G401 (cell line): ENCODE results near the gene HOXB2. TPM values are rescaled to one million over a fixed set of nuclear protein-coding genes. Genes with fewer than 3 reads are reported as not detected.

Experiments
- DNase-seq: peaks from one replicate; pipeline ENCODE4 v3.0.0-alpha.2; 2015; ENCODE audit warnings: low spot score
- in situ Hi-C: cut with HindIII; loops from 2 replicates; pipeline ENCODE4 v1.10.0; 2016; ENCODE audit warnings: low sequenced_read_pairs, mixed read lengths
- total RNA-seq: library from RNA; depleted of rRNA; stranded (reverse); fragments of >200 nt; shearing (Covaris generic); gene quantifications from 2 replicates; pipeline ENCODE4 v1.2.3, GENCODE V29; 2014

HOXB2 gene
- total RNA-seq, 1 experiment from 2014 or later = 19.7 TPM

DNA sequence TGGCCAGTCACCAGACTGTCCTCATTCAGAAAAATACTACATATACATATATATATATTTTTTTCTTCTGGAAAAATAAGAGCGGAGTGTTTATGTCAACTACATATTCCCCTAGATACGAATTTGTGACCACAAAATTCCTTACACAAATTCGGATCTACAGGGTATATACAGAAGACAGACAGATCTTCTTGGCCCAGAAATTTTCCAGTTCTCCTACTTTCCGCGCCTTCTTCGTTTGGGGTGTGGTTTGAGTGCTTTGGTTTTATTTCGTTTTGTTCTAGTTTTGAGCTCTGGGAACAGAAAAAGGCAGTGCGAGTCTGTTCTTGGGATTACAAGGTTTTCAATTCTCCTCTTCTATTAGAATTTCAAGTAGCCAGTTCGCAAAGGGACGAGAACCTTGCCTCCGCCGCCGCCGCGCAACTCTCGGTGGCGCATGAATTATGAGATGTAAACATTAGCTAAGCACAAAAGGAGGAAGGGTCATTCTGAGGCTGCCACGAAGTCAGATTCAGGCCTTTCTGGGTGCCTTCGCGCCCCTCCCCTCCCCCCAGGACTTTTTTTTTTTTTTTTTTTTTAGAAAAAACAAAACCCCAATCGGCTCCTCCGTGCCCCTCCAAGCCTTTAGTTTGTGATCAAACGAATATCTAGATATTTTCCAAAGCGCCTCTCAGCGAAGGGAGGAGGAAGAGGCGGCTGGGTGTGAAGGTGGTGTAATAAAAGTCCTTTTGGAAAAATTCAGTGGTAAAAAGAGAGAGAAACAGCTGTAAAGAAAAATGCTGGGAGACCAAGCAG is 35.0 kb upstream of the HOXB2 start:
- in situ Hi-C loops = no loop called here
- no peak for DNase-seq

DNA sequence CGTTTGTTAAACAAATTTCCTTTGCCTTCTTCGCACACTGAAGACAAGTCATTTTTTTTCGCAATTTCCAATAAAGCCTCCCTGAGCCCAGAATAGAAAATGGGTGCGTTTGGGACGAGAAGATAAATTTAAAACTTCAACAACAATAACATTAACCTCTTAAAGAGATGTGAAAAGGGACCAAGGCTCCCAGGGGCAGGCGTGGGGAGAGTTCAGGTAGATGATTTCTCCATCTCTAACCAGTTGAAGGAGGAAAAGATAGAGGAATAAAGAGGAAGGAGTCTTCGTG is 34.5 kb upstream of the HOXB2 start:
- DNase-seq = no peak

DNA sequence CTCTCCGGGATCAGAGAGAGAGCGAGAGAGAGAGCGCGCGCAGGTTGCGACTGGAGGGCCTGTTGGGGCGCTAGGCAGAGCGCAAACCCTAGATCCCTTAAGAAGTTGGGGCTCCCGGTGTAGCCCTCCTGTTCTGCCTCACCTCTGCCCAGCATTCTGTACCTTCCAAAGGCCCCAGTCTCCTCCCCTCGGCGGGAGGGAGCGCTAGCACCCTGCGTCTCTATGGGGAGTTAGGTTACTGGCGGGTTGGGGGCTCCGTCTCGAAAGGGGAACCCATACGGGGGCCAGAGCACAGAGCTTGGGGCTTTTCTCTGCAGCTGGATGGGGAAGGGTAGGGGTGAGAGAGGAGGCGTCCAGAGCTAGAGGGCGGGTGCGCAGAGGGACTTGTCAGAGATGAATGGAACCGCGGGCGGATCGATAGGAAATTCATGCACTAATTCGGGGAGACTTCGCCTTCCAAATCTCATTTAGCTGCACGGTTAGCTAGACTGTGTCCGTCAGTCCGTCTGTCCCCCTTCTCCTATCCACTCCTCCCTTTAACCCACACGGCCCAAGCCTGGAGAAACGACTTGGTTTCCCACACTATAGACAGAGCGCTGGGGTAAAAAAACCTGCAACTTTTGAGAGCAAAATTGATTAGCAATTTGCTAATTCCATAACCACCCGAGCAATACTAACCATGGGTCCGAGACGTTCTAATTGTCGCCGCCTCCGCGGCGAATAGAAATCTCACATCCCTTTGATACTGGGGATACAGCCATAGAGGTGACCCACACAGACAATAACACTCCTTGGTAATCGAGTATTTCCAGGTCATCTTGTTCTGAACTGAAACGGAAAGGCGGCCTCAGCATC is 33.9 kb upstream of the HOXB2 start:
- in situ Hi-C loops = no loop called here
- DNase-seq = no peak

More for the DNA sequence above, 34.5 kb upstream of the HOXB2 start:
- in situ Hi-C loops = no loop called here

DNA sequence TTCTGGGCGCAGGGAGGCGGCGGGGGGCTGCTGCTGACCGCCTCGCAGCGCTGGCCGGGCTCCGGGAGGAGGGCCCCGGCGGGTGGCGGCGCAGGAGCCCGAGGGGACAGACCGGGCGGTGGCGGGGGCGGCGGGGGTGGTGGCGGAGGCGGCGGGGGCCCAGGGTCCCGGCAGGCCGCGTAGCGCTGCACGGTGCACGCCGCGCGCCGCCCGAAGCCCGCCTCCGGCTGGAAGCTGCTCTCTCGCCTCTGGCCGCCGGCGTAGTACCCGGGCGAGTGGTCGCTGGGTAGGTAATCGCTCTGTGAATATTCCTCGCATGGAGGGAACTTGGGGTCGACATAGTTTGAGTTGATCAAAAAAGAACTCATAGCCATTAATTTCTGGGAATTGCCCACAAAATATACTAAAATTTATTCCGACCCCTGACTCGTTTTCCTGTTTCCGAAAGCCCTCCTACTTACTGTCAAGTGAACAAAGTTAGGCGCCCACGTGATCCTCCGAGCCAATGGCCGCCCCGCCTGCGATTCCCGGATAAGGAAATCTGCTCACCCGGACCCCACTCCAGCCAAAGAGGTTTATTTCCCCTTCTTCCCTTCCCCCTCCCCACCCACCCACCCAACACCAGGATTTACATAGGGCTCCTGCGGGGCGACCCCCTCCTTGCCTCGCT is 33.2 kb upstream of the HOXB2 start, which contains the start of gene HOXB4:
HOXB4 (minus strand) TSS at position 405 of the 670 bp plus-strand sequence; CDS start at position 374, 31 bp downstream.
- DNase-seq = no peak
- in situ Hi-C loops = no loop called here

DNA sequence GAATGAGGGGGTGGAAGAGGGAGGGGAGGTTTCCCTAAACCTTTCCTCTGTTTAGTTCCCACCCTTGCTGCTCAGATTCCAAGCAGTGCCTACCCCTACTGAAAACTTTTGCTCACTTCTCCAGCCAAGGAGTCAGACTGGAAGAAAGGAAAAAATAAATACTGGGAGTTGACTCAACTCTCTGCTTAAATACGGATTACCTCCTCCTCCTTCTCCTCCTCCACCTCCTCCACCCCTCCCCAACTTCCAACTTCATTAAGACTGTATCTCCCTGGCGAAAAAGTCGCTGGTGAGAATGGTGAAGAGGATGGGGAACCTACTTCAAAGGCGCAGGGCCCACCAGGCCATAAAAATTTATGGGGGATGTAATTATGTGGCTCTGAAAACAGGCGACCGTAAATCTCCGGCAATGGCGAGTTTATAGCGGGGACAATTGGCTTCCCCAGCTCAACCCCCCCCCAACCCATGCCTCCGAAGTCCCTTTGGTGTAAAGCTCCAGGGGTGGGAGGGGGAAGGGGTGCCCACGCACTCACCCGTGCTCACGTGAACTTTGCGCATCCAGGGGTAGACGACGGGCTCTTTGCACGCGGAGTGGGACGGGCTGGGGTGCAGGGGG is 32.5 kb upstream of the HOXB2 start:
- no peak for DNase-seq
- in situ Hi-C loops = no loop called here

DNA sequence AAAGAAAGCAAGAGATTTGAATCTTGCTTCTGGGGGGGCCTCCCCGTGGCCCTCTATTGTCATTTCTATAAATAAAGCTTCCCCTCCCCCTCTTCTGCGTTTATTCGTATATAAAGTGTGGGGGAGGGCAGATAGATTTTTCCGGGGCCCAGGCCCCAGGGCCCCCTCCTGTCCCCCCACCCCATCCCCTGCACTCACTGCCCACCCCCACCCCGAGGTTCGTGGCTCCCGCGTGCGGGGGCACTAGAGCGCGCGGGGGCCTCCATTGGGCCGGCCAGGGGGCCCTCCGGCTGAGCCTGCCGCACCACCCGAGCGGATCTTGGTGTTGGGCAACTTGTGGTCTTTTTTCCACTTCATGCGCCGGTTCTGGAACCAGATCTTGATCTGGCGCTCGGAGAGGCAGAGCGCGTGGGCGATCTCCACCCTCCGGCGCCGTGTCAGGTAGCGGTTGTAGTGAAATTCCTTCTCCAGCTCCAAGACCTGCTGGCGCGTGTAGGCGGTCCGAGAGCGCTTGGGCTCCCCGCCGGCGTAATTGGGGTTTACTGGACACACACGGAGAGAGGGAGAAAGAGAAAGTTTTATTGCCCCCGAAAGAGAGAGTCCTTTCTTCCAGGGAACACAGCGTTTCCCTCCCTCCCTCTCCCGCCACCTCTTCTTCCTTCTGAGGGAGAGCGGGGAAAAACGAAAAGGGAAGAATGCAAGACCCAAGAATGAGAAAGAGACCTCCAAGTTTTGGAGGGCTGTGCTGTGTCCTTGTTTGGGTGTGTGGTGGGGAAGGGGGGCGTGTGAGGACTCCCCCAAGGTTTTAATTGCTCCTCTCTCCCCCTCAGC is 31.8 kb upstream of the HOXB2 start:
- in situ Hi-C loops = no loop called here
- no peak for DNase-seq

DNA sequence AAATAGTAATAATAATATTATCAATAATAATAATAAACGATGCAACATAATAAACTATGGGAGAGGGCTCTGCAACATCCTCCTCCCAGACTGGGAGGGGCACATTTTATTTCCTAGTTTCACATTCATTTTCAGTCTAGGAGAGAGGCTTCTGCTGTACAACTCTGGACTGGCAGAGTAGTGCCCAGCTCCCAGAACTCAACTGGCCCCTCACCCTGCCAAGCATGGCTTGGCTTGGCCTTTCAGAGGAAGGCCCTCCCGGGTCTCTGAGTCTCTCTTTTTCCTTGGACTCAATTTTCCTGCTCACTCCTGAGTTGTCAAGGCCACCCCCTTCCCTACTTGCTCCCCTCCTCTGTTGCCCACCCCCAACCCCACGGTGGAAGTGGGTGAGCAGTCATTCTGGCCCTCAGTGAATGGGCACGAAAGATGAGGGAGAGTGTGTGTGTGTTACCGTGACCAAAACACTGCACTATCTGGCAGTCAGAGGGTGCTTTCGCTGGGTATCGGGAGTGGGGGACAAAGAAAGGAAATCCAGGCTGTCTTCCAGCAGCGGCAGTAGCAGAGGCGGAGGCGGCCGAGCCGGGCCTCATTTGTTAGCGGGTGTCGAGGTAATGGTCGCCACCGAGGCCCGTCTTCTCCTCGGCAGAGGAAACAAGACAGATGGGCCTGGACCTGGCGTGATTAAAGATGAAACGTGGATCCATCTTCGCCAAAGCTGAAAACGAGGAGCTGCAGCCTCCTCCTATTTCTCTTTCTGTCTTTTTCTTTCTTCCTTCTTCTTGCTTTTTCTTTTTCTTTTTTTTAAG is 31.0 kb upstream of the HOXB2 start:
- DNase-seq = no peak
- in situ Hi-C loops = no loop called here

DNA sequence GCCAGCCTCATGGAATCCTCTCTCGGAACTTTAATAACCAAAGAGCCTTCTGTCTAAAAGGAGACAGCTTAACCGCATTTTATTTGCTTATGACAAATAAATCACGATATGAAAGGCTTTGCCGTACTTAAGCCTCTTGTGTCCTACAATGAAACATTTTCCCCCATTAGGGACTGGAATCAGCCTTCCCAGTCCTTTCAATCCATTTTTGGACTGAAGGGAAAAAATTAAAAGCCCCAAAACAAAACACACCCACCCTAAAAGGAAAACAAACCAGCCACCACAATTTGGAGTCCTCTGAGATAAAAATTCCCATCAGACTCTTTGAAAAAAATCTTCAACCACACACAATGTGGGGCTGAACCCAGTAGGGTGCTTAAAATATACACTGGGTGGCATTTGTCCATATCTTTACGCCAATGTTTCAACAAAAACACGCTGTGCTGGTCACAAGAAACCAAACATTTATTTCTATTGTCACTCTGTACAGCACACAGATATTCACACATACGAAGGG is 30.2 kb upstream of the HOXB2 start:
- DNase-seq = no peak
- in situ Hi-C loops = no loop called here

DNA sequence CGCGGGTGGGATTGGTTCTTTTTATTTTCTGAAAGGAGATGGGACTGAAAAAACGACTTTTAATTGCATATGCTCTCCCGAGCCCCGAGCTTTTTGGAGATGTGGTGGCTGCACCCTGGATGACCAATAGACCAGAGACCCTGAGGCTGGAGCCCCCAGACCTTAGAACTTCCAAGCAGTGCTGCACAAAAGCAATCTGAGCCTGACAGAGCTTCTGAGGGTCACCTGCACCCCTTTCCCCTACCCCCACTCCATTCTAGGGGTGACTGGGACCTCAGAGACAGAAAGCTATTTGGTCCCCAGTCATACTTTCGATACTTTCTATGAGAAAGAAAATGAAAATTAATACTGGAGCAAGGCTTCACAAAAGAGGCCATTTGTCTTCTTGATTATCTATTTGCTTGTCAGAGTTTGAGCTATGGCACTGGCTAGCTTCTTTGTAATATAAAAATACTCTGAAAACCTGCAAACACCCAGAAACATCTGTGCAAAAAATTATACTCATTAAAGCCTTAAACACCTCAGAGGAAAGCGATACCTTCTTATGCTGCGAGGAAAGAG is 29.7 kb upstream of the HOXB2 start:
- in situ Hi-C loops = no loop called here
- DNase-seq = no peak

DNA sequence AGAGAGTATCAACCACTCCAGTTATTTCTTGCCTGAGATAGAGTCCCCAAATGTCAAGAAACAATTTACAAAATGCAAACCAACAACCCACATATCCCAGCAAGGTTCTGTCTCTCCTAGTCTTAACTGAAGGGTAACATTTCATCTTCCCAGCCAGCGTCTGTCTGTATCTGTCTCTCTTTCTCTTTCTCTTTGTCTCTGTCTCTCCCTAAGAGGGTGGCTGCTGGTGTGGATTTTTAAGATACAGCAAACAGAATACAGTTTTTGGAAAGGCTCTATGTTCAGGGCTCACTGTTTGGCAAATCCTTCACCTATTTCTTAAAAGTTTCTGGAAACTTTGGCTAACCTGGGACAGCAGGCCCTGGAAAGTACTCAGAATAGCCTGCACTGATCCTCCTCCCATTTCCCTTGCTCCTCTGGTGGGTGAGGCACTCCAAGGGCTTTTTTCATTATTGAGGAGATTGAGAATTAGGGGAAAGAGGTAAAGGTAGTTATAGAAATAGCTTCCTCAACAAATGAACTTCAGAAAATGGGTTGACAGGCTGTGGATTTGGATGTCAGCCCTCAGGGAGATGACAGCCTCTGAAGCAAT is 27.0 kb upstream of the HOXB2 start:
- DNase-seq = no peak
- in situ Hi-C loops = no loop called here

DNA sequence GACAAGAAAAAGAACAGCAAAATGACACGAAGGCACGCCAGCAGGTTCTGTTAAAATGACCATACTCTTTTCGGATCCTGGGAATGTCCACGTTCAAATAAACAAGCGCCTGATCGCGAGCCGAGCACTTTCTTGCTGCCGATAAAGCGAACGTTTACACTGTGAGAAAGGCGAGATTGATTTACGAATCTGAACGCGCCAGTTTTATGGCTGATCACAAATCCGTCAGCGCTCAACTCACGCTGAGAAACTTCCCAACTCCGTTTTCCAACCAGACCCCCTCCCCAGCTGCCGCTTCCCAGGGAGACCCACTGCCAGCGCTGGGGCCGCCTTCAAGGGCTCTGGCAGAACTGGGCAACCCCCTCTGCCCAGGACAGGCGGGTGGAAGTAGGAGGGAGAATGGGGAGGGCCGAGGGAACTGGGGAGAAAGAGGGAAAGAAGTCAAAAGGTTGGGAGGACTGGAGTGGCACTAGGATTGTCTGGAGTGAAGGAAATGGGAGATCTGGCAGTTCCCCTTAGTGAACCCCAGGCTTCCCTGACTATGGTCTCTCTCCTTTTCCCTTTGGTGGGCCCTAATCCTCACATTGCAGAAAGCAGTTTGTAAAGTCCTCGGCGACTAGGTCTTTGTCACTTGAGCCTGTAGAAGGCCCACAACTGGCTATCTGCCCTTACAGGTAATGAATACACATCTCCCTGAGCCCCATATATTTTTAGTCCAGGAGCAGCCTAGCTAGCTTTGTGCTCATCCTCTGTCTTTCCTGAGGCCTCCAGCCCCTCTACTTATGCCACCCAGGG is 26.3 kb upstream of the HOXB2 start:
- in situ Hi-C loops = no loop called here
- DNase-seq = no peak

DNA sequence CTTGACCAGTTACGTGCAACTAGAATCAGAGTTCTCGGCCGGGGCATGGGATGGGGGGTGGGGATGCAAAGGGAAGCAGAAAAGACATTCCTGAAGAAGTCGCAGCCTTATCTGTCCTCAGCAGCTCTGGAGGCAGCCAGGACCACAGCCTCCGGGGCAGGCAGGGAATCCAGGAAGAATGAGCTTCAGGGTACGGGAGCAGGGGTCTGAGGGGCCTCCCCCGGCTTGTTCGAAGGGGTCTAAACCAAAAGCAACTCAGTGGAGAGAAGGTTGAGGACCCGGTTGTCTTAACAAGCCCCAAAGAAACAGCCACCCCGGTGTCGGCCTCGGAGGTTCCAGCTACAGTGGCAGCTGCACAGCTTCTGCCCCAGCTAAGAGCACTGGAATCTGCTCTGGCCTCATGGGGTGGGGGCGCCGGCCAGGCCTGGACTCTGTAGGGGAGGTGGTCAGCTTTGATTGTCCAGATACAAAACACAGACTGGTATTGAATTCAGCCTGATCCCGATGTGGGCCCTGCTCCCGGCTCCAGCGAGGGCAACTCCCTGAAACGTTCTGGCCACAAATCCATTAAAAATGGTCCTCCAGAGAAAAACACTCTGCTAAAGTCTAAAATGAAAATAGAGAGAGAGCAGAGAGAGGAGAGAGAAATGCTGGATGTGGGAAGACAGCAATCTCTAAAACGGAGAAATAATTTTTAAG is 25.6 kb upstream of the HOXB2 start:
- DNase-seq = no peak
- in situ Hi-C loops = no loop called here

DNA sequence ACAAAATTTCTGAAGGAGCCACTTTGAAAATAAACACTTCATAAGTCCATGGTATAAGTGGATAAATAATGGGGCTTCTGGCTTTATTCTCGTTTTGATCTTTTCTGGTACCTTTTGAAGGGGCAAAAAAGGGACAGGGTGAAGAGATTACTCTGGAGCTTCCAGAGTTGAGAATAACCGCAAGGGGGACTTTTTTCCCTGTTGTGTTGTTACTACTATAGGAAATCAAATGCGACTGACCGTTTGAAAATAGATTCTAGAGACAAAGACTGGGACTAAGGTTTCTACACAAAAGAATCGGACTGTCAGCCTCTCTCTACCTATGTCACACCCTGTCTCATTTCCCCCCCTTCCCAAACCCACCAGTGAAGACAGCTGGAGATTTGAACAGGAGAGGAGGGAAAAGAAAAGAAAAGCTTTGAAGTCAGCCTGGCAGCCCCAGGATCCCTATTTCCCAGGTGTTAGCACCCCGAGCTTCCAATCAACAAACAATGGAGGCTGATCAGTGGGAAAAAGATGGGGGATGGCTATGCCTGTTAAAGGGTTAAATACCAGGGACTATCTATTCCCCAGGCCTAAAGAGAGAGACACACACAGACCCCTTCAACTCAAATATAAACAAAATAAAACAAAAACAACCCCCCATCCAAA is 24.9 kb upstream of the HOXB2 start:
- in situ Hi-C loops = no loop called here
- no peak for DNase-seq

DNA sequence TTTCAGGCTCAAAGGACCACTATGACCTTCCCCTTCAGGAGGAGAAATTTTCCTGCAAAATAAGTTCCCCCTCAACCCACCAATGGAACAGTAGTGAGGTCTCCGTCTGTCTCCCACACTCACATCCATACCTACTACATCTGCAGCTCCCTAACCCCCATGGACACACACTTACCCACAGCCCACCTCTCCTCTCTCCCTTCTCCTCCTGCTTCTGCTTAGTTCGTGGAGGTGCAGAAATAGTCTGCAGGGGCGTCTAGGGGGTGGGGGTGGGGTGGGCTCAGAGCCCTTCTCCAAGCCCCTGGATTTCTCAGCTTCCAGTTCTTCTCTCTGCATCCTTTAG is 24.3 kb upstream of the HOXB2 start:
- in situ Hi-C loops = no loop called here
- no peak for DNase-seq

DNA sequence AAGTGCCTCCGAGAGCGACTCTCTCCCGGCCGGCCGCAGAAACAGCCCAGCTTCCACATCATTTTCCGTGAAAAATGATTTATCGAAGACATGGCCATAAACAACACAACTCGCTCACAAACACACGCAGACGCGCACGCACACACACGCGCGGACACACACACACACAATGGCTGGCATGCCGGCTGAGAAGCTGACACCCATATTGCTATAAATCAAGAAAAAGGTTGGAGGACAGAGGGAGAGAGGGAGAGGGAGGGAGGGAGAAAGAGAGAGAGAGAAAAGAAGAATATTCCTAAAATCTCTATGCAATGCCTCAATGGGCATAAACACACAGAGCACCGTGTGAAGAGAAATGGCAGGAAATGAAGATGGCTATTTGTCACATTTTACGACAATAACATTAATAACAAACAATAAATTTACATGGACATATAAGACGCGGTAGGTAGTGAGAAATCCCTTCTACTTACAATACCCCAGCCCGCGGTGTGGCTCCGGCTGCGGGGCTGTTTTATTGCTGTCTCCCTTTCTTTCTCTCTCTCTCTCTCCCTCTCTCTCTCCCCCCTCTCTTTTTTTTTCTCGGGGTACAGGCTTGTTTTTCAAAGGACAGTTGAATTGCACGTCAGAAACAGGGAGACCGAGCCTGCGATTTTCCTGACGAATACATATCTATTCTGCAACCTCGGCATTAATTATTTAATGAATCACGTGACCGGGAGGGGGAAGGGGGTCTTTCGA is 23.8 kb upstream of the HOXB2 start:
- in situ Hi-C loops = no loop called here
- no peak for DNase-seq
